OCI-LY3 (cell line): Measurements from ENCODE around the gene TSPAN5.

Experiments used
- H2AFZ ChIP-seq: fragments of 200-600, 300-600 bp; shearing (Covaris generic); 2 replicates; pipeline ENCODE4 v1.6.0; 2014; ENCODE audit warnings: antibody characterized with exemption, low read depth, low read length
- H3K27ac ChIP-seq: fragments of 200-600, 300-600 bp; sonication (generic); 2 replicates; pipeline ENCODE4 v1.5.1; 2014; ENCODE audit warnings: mild to moderate bottlenecking, low read length, moderate library complexity, mixed read lengths
- H3K27me3 ChIP-seq: fragments of 200-600, 300-600 bp; sonication (generic); 2 replicates; pipeline ENCODE4 v1.6.1; 2014; ENCODE audit warnings: low read depth, low read length, mixed read lengths
- H3K36me3 ChIP-seq: fragments of 200-600, 300-600 bp; sonication (generic); replicated peaks from 2 replicates; pipeline ENCODE3; 2014; ENCODE audit warnings: low read depth, low read length, mixed read lengths
- H3K4me1 ChIP-seq: fragments of 300-600, 200-600 bp; sonication (generic); 2 replicates; pipeline ENCODE4 v1.6.1; 2014; ENCODE audit warnings: low read length, mixed read lengths
- H3K4me2 ChIP-seq: fragments of 200-600, 300-600 bp; sonication (generic); 2 replicates; pipeline ENCODE4 v1.6.1; 2014; ENCODE audit warnings: low read length, mixed read lengths
- H3K4me3 ChIP-seq: fragments of 300-600, 200-600 bp; sonication (generic); 2 replicates; pipeline ENCODE4 v1.5.1; 2014; ENCODE audit warnings: antibody characterized with exemption, mild to moderate bottlenecking, low read length, moderate library complexity
- H3K79me2 ChIP-seq: fragments of 300-600, 200-600 bp; shearing (Covaris generic); 2 replicates; pipeline ENCODE4 v1.6.1; 2014; ENCODE audit warnings: mild to moderate bottlenecking, low read length, mixed read lengths
- H3K9ac ChIP-seq: fragments of 300-600, 200-600 bp; shearing (Covaris generic); 2 replicates; pipeline ENCODE4 v1.6.0; 2014; ENCODE audit warnings: mild to moderate bottlenecking, low read length, moderate library complexity
- H3K9me3 ChIP-seq: fragments of 200-600, 300-600 bp; shearing (Covaris generic); 2 replicates; pipeline ENCODE4 v1.6.1; 2014; ENCODE audit warnings: low read length, mixed read lengths; ENCODE audit not compliant: insufficient read depth
- H4K20me1 ChIP-seq: fragments of 200-600, 300-600 bp; sonication (generic); 2 replicates; pipeline ENCODE4 v1.6.1; 2016; ENCODE audit warnings: low read length, mixed read lengths; ENCODE audit not compliant: insufficient read depth
- EZH2phosphoT487 ChIP-seq: fragments of 200-600 bp; shearing (Covaris generic); IDR thresholded peaks from 2 replicates; pipeline ENCODE4 v1.6.1; 2018; ENCODE audit warnings: antibody characterized with exemption, mixed run types, low read depth
- TF ChIP-seq, protein P1 (sequence below): fragments of 200-600, 300-600 bp; sonication (generic); IDR thresholded peaks from 2 replicates; pipeline ENCODE4 v1.5.1; 2014; ENCODE audit warnings: antibody characterized with exemption, low read length, low read depth

The TSPAN5 gene

DNA sequence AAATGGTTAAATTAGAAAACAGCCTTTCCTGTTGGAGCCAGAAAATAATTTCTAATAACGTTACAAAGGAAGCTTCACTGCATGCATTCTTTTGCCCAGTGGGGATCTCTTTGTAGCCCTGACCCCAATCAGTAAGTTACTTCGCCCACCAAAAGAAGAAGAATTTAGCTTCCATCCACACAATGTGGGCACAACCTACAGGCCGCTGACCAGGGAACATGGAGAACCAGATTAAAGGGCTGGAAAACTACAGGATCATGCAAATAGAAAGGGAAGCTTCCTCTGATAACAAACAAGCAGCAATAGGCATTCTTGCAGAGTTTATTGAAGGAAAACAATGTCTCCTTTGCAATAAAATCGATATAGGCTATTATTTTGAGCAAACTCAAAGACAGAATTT lies 21.3 kb upstream of the TSPAN5 start:
- Histone ChIP-seq H3K4me2 (no peak overlapping the region), H3K9ac (no peak overlapping the region), H3K4me3 (no peak overlapping the region), H3K36me3 (no peaks in the 10 kb centered on the region), H2AFZ (no peak overlapping the region), H3K79me2 (no peaks in the 10 kb centered on the region), H3K9me3 (no peaks in the 10 kb centered on the region), H3K27ac (no peak overlapping the region), H3K4me1 (no peaks in the 10 kb centered on the region), H4K20me1 (no peaks in the 10 kb centered on the region), H3K27me3 (no peaks in the 10 kb centered on the region)
- TF ChIP-seq, protein P1, sequence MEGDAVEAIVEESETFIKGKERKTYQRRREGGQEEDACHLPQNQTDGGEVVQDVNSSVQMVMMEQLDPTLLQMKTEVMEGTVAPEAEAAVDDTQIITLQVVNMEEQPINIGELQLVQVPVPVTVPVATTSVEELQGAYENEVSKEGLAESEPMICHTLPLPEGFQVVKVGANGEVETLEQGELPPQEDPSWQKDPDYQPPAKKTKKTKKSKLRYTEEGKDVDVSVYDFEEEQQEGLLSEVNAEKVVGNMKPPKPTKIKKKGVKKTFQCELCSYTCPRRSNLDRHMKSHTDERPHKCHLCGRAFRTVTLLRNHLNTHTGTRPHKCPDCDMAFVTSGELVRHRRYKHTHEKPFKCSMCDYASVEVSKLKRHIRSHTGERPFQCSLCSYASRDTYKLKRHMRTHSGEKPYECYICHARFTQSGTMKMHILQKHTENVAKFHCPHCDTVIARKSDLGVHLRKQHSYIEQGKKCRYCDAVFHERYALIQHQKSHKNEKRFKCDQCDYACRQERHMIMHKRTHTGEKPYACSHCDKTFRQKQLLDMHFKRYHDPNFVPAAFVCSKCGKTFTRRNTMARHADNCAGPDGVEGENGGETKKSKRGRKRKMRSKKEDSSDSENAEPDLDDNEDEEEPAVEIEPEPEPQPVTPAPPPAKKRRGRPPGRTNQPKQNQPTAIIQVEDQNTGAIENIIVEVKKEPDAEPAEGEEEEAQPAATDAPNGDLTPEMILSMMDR: no peak
- TF ChIP-seq EZH2phosphoT487: no peak

DNA sequence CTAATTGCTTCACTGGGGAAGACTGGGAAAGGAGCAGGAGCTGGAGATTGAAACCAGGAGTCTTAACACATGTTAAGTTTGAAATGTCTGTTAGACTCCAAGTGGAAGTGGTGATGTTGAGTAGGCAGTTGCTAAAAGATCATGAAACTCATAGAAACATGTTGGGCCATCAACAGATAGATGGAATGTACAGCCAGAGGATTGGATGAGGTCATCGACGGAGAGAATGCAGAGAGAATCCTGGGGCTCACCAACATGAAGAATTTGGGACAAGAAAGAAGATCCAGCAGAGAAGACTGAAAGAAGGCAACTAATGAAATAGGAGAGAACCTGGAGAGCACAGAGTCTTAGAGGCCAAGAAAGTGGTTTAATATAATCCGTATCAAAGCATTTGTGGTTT lies 19.4 kb upstream of the TSPAN5 start:
- no peaks in the 10 kb centered on the region for H3K27me3 ChIP-seq
- no peaks in the 10 kb centered on the region for H4K20me1 ChIP-seq
- H3K79me2 ChIP-seq: no peaks in the 10 kb centered on the region
- H3K27ac ChIP-seq: no peak overlapping the region
- TF ChIP-seq EZH2phosphoT487: no peak
- TF ChIP-seq, protein P1: no peak
- H3K4me3 ChIP-seq: no peak overlapping the region
- no peak overlapping the region for H3K9ac ChIP-seq
- H3K36me3 ChIP-seq: no peaks in the 10 kb centered on the region
- no peaks in the 10 kb centered on the region for H3K9me3 ChIP-seq
- H2AFZ ChIP-seq: no peak overlapping the region
- H3K4me1 ChIP-seq: peaks cover 7% of the 10 kb centered on the region
- H3K4me2 ChIP-seq: no peak overlapping the region

DNA sequence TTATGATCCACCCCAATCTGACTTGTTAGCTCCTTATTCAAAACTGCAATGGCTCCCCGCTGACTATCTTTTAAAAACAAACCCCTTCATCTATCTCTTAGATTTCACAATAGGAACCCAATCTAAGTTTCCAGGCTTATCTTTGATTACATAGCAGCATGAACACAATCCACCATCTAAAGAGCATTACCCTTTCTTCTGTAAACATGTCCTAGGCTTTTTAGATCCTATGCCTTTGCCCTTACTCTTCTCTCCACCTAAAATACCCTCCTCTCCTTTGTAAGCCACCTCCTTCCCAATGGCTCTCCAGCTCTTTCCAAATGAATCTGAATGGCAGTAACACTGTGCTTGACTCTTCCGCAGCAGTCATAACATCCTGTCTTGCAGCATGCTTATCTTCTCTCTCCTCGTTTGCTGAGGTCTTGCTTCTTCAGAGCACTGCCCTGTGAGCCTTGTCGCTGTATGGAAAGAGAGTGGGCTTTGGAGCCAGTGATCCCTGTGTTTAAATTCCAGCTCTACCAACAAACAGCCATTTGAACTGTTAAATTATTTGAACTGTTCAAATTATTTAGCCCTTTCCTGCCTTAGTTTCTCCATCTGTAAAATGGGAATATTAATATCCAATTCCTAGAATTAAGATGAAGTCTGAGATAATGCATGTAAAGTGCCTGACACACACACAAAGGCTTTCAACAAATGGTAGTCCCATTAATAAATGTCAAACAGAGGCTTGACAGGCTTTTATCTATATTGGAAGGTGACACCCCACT lies 16.2 kb upstream of the TSPAN5 start:
- no peak overlapping the region for H3K27ac ChIP-seq
- no peak overlapping the region for H3K4me3 ChIP-seq
- H3K79me2 ChIP-seq: no peaks in the 10 kb centered on the region
- H3K4me2 ChIP-seq: no peak overlapping the region
- H3K9ac ChIP-seq: no peak overlapping the region
- peaks cover 11% of the 10 kb centered on the region for H3K4me1 ChIP-seq
- TF ChIP-seq, protein P1: no peak
- TF ChIP-seq EZH2phosphoT487: no peak
- H3K27me3 ChIP-seq: no peaks in the 10 kb centered on the region
- H3K9me3 ChIP-seq: no peaks in the 10 kb centered on the region
- H3K36me3 ChIP-seq: no peaks in the 10 kb centered on the region
- no peaks in the 10 kb centered on the region for H4K20me1 ChIP-seq
- H2AFZ ChIP-seq: no peak overlapping the region

DNA sequence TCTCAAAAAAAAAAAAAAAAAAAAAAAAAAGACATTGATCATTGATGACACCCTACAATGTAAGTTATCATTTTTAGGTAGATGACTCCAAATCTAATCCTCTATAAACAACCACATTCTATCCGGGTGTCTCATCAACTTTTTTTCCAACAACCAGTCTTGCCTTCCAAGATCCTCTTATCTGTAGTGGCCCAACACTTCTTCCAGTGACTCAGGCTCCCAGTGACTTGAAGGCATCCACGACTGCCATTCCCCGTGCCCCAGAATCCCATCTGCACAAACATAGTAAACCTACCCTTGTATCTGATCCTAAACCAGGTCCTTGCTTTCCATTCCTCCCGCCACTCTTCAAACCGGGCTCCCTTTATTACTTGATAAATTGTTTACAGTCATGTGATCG lies 15.6 kb upstream of the TSPAN5 start:
- no peaks in the 10 kb centered on the region for H3K79me2 ChIP-seq
- H3K4me2 ChIP-seq: no peak overlapping the region
- TF ChIP-seq, protein P1: no peak
- no peak for TF ChIP-seq EZH2phosphoT487
- H3K36me3 ChIP-seq: no peaks in the 10 kb centered on the region
- H3K4me3 ChIP-seq: no peak overlapping the region
- H3K4me1 ChIP-seq: peaks cover 11% of the 10 kb centered on the region
- no peak overlapping the region for H3K9ac ChIP-seq
- H3K9me3 ChIP-seq: no peaks in the 10 kb centered on the region
- H2AFZ ChIP-seq: no peak overlapping the region
- H3K27ac ChIP-seq: no peak overlapping the region
- H3K27me3 ChIP-seq: no peaks in the 10 kb centered on the region
- H4K20me1 ChIP-seq: no peaks in the 10 kb centered on the region
